NCI-H128 (cell line): ENCODE measurements around the gene RAB20.
"Not testable (repeated sequence)": the region's sequence is repeated elsewhere in the genome, so short reads cannot be mapped to it uniquely, and the experiment has no call there.

Source experiments
- DNase-seq: peaks from one replicate; lab custom pipeline; 2025; ENCODE audit not compliant: unreplicated experiment; lab: John Stamatoyannopoulos, UW

RAB20 gene, protein sequence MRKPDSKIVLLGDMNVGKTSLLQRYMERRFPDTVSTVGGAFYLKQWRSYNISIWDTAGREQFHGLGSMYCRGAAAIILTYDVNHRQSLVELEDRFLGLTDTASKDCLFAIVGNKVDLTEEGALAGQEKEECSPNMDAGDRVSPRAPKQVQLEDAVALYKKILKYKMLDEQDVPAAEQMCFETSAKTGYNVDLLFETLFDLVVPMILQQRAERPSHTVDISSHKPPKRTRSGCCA

DNA sequence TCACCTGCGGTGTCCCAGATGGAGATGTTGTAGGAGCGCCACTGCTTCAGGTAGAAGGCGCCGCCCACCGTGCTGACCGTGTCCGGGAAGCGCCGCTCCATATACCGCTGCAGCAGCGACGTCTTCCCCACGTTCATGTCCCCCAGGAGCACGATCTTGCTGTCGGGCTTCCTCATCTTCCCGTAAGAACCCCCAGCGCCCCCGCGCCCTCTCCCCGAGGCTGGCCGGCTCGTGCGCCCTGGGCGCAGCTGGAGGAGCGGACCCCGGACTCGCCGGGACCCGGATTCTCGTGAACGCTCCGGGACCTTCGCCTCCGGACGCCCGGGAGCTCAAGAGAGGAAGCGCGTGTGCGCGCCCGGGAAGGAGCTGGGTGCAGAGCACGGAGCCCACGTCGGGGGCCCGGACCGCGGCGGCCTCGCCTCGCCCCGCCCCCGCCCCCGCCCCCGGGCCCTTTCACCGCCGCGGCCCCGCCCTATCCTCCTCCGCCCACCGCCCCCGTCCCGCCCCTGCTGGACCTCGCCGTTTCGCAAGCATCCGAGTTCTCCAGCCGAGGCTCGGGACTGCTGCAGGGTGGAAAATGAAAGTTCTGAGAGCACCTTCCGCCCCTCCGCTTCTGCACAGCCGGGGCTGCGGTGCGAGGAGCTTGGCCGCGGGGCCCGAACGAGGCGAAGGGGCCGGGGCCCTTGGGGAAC lies at the start of gene RAB20:
TSS of gene RAB20 (minus strand) at position 379 of the 692 bp plus-strand sequence. CDS start at position 176, 203 bp downstream.
- peak; percentile 21 for DNase-seq

GRCh38 chr13:110610955-110611595 lies 49.6 kb upstream of the RAB20 start:
- no peak for DNase-seq

DNA sequence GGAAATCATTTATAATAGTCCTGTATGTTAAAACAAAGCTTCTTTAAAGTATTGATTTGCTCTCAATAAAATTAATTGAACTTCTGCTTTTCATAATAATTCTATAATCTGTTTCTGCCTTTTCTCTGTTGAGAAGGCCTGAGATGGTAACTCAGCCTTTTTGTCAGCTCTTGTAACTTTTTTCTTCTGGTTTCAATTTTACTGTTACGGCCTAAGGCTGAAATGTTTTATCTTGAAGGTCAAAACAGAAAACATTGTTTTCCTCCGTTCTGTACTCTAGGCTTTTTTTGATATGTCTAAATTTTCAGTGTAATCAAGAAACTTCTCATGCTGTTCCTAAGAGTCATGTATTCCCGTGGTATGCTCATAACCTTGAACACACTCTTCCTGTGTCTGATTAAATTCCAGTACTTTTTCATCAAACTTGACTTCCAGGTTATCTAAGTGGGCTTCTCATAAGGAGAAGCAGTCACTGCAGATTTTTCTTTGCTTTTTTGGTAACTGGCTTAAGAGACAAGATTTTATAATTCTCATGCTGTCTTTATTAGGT lies 46.2 kb upstream of the RAB20 start:
- DNase-seq, result no peak

DNA sequence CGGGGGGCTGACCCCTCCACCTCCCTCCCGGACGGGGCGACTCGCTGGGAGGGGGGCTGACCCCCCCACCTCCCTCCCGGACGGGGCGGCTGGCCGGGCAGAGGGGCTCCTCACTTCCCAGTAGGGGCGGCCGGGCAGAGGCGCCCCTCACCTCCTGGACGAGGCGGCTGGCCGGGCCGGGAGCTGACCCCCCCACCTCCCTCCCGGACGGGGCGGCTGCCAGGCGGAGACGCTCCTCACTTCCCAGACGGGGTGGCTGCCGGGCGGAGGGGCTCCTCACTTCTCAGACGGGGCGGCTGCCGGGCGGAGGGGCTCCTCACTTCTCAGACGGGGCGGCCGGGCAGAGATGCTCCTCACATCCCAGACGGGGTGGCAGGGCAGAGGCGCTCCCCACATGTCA lies 44.8 kb upstream of the RAB20 start:
- DNase-seq, result not testable (repeated sequence)

GRCh38 chr13:110605132-110605531 lies 43.6 kb upstream of the RAB20 start:
- DNase-seq, result no peak

- no peak for DNase-seq
These were observed 39.5 kb upstream of the RAB20 start for GRCh38 chr13:110600980-110601379.

- DNase-seq, result no peak
These were observed 38.8 kb upstream of the RAB20 start for GRCh38 chr13:110600261-110600819.

DNA sequence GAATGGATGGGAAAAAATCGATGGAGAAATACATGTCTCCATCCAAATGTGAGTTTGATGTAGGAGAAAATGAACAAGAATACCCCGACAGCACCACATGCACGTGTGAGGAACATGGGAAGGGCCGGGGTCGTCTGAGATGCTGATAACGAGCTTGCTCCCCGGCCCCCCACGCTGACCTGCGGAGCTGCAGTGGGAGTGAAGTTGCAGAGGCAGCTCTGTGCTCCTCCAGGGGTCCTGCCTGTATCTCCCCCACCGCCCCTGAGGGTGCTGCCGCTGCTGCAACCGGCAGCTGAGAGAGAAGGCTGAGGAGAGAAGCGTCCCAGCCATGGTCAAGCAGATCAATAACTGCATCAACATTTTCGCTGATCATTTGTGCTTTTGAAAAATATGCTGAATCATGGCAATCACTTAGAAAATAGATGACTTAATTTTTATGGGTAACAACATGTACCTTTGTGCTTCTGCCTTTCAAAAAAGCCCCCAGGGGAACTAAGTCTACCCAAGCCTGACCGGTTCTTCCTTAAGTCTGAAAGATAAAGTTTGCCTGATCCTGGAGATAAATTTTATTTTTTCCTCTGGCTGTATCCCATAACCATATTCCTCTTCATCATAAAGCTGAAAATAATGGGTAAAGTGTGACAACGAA lies 35.6 kb upstream of the RAB20 start:
- no peak for DNase-seq

DNA sequence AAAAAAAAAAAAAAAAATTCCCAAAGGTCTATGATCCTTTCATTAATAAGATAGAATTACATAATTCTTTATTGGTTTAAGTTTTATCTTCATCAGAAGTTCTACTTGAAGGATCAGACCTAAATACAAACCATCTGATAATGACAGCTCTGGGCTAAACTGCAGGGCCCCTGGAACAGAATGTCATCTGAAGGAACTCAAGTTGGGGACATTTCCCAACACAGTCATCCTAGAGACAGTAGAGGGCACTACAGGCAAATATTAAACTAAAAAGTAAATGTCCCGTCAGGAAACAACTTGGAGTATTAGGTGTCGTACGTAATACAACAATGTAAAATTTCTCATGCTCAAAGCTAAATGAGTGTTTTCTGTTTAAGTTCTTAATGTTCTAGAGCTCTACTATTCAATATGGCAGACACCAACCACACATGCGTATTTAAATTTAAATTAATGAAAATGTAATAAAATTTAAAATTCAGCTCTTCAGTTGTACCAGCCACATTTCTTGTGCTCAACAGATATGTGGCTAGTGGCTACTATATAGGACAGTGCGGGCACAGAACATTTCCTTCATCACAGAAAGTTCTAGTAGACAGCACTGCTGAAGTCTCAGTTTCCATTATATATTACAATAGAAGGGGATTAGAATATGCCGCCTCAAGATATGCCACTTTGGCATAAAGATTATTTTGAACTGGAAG lies 32.1 kb upstream of the RAB20 start:
- peak; percentile 21 for DNase-seq

DNA sequence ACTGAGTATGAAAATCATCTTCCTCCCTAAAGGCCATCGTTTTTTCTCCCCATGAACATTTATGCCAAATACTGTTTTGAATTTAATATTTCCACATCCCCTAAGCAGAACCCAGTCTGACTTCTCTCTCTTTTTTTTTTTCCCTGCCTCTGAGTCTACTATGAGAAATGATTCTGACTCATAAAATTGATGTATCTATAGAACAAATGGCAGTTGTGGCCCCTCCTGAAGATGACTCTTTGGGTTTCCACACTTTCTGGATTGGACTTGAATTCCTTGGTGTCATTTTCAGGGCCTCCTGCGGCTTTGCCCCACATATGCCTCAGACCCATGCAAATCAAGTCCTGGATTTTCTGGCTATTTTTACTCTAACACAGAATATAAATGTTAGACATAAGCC lies 31.1 kb upstream of the RAB20 start:
- no peak for DNase-seq

DNA sequence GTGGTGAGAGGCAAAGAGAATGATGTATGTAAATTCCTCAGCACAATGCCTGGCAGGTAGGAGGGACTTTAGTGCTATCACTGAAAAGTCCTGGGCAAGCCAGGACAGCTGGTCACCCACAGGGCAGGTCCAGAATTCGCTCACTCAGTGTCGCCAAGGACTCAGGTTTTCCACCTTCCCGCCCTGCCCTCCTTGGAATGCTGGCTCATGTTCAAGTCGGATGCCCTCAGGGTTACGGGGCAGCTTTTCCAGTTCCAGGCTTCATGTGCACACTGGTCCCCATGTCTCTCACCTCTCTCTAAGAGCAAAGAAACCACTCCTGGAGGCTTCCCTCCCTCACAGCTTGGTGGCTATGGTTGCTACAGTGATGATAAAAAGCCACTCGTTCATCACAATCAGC lies 29.1 kb upstream of the RAB20 start:
- no peak for DNase-seq

DNA sequence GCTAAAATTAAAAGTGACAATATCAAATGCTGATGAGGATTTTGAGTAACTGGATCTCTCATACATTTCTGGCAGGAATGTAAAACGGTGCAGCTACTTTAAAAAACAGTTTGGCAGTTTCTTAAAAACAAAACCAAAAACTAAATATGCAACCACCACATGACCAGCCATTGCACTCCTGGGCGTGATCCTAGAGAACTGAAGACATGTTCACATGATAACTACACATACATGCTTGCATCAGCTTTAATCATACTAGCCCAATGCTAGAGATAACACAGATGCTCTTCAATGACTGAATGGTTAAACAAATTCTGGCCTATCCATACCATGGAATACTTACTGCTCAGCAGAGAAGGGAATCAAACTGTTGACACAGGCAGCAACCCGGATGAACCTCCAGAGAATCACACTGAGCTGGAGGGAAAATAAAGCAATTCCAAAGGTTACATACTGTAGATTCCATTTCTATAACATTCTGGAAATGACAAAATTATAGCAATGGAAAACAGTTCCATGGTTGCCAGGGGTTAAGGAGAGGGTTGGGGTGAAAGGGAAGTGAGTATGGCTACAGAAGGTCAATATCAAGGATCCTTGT lies 28.4 kb upstream of the RAB20 start:
- DNase-seq, result no peak

GRCh38 chr13:110583178-110583865 lies 21.8 kb upstream of the RAB20 start:
- DNase-seq, result no peak

DNA sequence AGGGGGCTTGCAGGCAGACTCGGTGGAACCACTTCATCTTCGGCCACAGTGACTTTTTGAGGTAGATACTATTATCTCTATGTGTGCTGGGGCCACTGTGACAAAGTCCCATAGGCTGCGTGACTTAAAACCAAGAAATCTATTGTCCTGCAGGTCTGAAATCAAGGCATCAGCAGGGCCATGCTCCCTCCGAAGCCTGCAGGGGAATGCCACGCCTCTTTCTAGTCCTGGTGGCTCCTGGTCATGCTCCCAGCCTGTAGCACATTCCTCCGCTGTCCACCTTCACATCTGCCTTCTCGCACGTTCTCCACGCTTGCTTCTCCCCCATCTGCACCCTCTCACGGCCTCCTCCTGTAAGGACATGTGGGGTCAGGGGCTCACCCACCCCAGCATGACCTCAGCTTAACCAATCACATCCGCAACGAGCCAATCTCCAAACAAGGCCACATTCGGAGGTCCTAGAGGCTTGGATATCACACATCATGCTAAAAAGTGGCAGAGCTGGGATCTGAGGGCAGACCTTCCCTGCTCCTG lies 21.0 kb upstream of the RAB20 start:
- no peak for DNase-seq

DNA sequence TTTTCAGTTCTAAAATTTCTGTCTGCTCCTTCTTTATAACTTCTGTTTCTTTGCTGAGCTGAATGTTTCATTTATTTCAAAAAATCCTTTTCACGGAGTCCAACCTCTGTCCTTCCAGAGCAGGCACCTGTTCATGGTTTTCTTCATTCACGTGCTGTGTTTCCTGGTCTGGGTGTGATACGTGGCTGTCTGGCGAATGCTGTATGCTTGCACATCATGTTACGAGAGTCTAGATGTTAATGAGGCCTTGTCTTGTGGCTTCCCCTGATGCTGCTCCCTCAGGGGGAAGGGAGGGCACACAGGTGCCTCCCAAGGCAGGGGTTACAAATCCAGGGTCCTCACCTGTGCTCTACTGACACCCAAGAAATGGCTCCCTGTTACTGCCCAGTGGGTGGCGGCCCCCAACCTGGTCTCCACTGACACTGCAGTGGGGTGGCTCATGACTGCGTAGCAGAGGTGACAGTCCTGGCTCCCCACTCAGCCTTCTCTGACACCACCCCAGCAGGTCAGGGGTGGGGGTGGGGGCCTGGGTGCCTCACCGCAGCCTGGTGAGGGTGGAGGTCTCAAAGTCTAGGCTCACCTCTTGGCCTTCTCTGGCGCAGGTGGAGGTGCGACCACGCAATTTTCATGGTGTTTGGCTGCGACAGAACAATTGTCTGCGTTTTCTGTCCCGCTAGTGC lies 20.1 kb upstream of the RAB20 start:
- no peak for DNase-seq

- no peak for DNase-seq
These were observed 19.3 kb upstream of the RAB20 start for GRCh38 chr13:110580800-110581199.

GRCh38 chr13:110578363-110578762 lies 16.8 kb upstream of the RAB20 start:
- DNase-seq, result no peak

GRCh38 chr13:110576736-110577476 lies 15.4 kb upstream of the RAB20 start:
- DNase-seq, result no peak
